ENCODE data around the gene CDCA7.
"Not testable (repeated sequence)": the region's sequence is repeated elsewhere in the genome, so short reads cannot be mapped to it uniquely, and the experiment has no call there.

CDCA7 gene

DNA sequence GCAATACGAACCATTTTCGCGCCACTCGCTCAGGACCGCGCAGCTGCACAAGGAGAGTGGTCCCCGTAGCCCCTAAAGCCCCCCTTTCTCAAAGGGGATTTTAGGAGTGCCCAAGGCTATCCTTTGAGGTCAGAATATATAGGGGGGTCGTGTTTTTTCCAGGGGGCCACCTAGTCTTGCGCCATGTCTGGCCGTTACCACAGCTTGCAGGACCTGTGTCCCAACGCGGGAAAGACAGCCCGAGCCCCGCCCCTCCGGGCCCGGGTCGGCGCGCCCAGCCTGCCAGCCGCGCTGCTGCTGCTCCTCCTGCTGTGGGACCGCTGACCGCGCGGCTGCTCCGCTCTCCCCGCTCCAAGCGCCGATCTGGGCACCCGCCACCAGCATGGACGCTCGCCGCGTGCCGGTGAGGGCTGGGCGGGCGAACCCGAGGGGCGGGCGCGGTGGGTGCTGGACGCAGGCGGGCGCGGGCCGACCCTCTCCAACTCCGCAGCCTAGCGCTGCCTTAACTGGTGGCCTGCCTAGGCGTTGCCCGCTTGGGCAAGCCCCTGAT lies at the start of gene CDCA7:
Gene CDCA7 (plus strand): TSS at position 291 of the 550 bp plus-strand sequence. CDS start 92 bp downstream, at position 383.
- DNase-seq: peak; percentile 77 to 79

DNA sequence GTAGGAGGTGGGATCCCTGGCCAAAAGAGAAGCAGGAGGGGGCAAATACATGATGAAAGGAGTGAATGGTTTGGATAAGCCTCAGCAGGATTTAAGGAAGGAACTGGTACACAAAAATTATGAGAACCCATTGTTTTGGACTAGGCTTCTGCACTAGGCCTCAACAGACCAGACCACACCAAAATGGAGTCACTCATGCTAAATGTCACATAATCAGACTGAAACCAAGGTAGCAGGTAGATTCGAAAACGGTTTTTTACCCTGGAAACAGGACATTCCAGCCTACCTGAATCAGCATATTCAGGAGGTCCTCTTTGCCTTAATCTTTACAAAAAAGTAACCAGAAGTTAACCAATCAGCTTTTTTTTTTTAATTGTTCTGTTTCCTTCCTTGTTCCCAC lies 49.4 kb upstream of the CDCA7 start:
- DNase-seq: no peak

DNA sequence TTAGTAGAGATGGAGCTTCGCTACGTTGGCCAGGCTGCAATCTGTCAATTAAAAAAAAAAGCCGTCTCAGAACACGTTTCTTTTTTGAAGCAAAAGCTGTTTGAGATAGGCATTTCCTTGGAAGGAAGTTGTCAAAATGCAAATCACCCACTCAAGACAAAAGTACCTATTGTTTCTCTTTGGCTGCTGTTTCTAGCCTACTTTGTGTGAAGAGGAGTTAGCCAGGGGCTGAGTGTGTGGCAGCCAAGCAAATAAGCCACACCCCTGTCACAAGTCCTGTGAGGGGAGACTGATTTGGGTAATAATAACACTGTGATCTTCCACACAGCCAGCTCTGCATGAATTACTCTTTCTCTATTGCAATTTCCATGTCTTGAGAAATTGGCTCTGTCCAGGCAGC lies 47.4 kb upstream of the CDCA7 start:
- DNase-seq: no peak

DNA sequence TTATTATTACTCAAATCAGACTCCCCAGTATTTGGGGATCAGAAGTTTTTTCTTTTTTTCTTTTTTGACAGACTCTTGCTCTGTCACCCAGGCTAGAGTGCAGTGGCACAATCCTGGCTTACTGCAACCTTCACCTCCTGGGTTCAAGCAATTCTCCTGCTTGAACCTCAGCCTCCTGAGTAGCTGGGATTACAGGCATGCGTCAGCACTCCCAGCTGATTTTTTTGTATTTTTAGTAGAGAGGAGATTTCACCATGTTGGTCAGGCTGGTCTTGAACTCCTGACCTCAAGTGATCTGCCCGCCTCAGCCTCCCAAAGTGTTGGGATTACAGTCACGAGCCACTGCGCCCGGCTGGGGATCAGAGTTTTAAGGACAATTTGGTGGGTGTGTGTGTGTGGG lies 45.3 kb upstream of the CDCA7 start:
- DNase-seq: not testable (repeated sequence)

DNA sequence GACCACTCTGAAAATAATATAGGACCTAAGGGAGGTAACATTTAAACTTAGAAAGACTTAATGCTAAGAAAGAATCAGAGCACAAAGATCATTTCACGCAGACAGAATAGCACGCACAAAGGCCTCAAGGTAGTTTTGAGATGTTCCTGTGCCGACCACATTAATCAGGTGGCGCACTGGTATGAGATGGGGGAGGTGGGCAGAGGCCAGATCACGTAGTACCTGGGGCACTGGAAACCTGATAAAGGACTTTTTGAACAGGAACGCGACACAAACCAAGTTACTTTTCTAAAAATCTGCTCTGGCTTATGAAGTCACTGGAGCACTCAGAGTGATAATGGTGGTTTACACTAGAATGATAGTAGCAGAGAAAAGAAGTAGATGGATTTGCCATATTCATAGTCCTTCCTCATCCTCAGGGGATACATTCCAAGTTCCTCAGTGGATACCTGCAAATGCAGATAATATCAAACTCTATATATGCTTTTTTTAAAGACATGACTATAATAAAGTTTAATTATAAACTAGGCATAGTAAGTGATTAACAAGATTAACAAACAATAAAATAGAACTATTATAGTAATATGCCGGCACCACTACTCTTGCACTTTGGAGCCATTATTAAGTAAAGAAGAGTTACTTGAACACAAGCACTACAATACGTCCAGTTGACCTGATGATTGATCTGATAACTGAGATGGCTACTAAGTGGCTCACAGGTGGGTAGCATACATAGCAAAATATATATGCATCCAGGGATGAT lies 42.6 kb upstream of the CDCA7 start:
- no peak for DNase-seq

DNA sequence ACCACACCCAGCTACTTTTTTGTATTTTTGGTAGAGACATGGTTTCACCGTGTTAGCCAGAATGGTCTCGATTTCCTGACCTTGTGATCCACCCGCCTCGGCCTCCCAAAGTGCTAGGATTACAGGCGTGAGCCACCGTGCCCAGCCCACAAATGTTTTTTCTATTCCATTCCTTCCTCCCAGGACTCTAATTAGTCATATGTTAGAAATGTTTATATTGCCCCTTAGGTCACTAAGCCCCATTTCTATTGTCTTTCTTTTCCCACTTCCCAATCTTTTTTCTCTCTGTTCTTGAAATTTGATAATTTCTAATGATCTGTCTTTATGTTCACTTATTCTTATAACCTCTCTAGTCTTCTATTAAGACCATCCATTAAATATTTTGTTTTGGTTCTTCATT lies 31.3 kb upstream of the CDCA7 start:
- no peak for DNase-seq

DNA sequence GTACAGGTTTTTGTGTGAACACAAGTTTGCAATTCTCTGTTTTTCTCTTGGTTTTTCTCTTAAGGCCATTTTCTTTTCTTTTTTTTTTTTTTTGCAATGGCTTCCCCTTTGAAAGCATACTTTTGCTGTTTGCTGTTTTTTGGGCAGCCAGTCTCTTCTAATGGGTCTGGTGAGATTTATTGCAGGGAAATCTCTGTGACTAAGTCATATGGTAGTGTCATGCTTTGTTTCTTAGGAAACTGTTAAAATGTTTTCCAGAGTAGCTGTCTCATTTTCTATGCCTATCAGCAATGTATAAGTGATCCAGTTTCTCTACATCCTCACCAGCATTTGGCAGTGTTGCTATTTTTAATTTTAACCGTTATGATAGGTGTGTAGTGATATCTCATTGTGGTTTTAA lies 27.9 kb upstream of the CDCA7 start:
- DNase-seq: no peak

DNA sequence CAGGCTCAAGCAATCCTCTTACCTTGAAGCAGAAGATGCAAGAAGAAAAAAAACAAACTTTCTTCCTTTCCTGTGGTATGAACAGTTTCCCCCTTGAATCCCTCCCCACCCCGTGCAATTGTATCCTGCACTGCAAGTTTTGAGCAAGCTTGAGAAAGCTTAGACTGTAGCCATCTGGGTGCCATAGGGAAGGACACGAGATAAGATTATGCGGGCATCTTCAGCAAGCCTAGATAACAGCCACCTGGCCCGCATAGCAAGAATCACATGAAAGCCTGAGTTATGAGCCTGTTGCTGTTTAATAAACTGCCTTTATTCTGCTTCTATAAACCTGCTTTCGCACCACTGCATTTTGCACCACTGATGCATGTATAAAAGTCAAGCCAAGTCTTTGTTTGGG lies 27.3 kb upstream of the CDCA7 start:
- DNase-seq: no peak

DNA sequence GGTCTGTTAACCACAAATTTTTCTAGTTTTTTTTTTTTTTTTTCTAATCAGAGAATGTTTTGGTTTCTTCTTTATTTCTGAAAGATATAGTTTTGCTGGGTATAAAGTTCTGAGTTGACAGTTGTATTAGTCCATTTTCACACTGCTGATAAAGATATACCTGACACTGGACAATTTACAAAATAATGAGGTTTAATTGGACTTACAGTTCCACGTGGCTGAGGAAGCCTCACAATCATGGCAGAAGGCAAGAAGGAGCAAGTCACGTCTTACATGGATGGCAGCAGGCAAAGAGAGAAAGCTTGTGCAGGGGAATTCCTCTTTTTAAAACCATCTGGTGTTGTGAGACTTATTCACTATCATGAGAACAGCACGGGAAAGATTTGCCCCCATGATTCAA lies 21.7 kb upstream of the CDCA7 start:
- DNase-seq: not testable (repeated sequence)

DNA sequence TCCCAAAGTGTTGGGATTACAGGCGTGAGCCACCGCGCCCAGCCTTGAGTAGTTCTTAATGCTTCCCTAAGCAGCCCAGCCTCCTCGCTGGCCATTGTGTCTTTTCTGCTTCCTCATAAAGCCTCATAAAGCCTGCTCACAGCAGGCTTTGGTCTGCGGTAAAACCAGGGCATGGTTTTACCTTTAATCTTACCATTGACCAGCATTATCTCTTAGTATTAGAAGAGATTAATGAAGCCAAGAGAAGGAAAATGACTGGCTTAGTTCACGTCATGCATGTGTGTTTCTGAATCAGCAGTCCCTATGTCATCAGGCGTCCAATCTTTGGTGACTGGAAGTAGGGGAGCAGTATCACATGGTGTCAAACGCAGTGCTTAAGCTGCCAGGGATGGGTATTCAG lies 14.9 kb upstream of the CDCA7 start:
- no peak for DNase-seq

DNA sequence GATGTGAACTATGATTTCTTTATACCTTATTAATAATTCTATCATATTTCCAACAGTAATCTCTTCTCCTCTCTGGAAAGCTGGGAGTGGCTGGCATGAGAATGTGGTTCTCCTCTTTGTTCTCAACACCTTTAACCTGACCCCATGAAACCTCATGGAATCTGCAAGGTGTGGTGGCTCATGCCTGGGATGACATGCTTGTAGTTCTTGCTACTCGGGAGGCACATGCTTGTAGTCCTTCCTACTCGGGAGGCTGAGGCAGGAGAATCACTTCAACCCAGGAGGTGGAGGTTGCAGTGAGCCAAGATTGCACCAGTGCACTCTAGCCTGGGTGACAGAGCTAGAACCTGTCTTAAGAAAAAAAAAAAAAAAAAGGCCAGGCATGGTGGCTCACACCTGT lies 10.8 kb upstream of the CDCA7 start:
- DNase-seq: no peak

DNA sequence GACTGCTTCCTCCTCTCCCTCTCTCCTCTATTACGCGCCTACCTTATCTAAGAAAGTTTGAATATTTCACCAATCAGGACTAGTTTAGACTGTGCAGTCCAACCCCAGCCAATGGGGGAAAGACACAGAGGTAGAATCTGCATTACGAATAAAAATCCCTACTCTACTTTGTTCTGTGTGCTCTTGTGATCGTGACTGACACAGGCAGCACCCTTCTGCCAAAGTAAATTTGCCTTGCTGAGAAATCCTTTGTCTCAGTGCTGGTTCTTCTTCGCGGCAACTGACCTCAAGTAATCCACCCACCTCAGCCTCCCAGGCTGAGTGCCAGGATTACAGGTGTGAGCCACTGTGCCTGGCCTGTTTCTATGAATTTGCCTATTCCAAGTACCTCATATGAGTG lies 8.6 kb upstream of the CDCA7 start:
- no peak for DNase-seq

DNA sequence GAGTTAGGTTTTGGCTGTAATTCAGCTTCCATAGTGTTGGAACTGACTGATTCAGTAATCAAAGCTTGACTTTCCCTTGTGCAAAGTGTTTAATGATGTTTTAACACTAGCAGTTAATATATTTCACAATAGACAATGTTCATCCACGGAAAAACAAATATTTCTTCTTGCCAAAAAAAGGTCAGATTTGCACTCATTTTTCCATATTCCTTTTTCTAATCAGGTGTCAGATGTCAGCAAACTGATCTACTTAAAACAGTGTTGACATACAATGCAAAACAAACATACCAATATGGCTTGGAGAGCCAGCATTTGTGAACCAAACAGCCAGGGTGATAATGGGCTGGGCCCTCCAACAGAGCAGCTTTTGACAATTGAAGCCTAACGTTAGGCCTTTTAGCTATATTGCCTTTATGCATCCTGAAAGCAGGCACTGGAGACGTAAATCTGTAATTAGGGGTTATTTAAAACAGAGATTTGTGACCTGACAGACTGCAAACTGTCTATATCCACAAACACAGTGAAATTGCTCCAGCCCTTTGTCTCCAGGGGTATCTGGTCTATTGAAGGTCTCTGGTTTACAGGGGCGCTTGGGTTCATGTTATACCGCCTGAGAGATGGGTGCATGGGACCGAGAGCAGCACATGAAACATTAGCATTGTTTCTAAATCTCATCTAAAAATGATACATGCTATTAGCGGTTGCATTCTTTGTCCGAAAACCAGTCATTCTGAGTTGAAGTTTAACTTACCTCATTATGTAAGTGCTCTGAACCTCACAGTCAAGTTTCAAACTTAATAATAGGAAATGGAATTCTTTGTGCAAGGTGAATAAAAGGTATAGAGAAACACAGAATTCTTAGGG lies 7.1 kb upstream of the CDCA7 start:
- DNase-seq: no peak

DNA sequence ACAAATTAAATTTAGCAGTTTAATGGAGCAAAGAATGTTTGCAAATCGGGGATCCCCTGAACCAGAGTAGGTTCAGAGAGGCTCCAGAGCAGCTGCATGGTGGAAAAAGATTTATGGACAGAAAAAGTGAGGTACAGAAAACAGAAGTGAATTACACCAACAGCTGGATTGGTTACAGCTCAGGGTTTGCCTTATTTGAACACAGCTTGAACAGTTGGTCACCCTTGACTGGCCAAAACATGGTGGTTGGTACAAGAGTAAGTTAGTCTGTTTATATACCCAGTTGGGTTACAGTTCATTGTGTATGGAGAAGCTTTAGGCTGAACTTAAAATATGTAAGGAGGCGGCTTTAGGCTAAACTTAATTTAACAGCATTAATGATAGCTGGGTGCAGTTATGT lies 5.4 kb upstream of the CDCA7 start:
- no peak for DNase-seq

DNA sequence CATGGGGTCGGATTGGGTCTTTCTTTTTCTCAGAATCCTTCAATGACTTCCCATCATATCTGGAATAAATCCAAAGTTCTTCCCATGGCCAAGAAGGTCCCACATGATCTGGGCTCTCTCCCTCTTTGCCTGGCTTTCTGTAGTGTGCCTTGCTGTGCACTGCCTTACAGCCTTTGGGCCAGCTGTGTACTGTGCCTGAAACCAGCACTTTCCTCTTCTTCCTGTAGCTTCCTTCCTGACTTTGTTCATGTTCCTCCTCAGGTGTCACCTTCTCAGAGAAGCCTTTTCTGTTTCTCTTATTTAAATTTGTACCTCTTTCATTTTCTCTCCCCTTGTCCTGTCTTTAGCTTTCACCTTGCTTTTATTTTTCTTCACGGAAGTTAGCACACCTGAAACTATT lies 4.3 kb upstream of the CDCA7 start:
- DNase-seq: no peak

DNA sequence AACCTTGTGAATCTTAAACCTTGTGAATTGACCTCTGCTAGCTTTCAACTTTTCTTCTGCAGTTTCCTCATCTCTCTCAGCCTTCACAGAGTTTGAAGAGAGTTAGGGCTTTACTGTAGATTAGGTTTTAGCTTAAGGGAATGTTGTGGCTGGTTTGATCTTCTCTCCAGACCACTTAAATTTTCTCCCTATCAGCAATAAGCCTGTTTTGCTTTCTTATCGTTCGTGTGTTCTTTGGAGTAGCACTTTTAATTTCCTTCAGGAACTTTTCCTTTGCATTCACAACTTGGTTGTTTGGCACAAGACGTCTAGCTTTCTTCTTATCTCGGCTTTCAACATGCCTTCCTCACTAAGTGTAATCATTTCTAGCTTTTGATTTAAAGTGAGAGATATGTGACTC lies 2.8 kb upstream of the CDCA7 start:
- DNase-seq: no peak

DNA sequence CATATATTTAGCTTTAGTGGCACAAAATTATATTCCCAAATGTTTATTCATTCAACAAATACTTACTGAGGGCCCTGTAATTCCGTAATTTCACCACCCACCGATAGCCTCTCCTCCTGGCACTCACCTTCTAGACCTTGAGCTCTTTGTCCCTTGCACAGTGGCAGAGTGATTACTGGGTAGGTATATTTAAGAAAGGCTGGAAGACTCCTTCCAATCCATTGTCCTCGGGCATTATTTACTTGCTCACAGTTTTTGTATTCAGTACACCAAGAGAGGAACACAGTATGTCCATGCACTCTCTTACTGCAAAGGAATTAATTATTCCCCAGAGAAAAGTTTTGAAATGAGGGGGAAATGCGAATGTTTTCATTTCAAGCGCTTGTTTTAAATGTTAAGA lies 1.1 kb upstream of the CDCA7 start:
- DNase-seq: no peak

DNA sequence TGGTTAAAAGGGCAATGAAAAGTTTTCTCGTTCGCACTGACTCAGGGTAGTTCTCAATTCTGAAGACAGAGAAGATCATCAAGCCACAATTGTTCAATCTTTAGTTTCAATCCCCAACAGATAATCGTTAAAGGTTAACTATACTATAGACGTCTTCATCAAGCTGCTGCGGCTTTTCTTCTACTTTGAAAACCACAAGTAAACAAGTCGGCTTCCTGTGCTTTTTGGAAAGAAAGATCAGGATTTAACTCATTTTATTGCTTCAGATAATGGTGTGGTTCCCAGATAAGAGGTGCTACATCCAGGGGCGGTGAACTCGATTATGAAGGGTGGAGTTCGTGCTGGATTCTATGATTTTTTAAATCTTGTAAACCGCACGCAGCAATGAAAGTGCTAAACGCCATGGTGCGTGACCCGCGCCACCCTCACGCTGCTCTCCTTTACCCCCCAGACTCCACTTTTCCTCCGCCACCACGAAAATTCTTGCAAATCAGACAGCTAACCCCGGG lies 545 bp upstream of the CDCA7 start:
- no peak for DNase-seq

DNA sequence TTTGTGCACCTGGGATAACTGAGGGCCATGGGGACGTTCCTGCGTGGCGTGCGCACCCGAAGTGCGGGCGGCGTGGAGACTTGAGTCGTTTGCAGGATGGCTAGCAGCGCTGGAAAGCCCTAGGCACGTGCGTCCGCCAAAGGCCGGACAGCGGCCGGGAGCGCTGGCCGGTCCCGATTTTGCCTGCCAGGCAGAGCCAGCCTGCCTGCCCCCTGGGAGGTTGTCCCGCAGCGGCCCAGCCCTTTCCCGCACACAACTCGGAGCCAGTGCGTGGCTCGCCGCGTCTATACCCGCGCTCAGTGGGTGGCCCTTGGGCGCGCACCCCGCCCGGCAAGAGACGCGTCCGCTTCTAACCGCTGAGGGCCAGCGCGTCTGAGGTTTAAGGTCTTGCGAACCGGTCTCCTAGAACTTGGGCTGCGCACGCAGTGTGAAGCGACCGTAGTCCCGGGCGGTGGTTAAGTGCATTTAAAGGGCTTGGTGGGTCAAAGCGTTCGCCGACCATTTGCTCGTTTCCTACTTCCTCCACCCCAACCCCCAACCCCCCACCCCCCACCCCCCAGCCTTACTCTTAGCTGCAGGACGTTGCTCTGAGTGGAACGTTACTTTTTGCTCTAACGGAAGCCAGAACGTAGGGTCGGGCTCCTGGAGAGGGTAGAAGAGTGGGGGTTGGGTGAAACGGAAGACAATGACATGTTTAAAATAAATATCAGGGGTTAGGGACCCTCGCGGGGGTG lies 627 bp downstream of the CDCA7 start:
- peak; percentile 47 to 57 for DNase-seq

DNA sequence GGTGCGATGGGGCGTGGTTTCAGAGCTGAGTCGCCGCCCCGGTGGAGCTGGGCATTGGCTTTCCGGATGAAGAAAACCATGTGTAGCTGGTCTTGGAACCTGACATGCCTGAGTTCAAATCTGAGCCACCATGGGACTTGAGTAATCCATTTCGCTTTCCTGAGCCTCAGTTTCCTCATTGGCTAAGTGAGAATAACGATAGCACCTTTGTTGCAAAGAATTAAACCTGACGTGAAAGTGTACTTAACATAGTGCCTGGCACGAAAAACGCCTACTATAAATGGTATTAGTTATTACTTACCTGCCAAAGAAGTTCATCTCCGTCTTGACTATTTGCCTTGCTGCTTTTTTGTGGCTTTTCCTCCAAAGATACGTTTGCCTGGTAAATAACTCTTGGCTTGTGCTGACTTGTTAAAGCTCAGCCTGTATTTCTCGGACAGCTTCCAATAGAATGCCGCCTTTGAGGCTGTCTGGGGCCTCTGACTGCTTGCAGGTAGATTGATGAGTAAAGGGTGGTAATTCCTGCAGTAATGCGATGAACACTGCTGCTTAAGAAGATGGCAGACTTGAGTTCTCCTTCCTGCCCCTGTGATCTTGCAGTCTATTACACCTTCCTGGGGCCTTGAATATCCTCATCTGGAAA lies 1.3 kb downstream of the CDCA7 start:
- peak in 1 of 2 experiments; percentile 57 for DNase-seq

DNA sequence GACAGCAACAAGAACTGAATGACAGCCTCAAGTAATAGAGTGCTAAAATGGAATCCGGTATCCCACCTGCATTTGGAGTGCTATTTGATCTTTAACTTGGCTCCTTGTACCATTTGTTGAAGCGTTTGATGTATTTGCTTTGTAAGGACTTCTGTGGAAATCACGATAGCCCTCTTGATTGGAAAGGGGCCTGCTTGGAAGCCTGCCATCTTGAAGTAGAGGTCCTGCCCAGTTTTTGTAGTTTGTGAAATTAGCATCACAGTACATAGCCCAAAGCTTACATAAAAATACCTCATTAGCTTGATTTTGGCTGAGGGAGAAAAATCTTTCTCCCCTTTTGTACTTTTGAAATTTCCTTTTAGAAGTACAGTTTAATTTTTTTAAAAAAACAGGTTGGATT lies 2.7 kb downstream of the CDCA7 start:
- peak in 1 of 2 experiments; percentile 1 for DNase-seq

DNA sequence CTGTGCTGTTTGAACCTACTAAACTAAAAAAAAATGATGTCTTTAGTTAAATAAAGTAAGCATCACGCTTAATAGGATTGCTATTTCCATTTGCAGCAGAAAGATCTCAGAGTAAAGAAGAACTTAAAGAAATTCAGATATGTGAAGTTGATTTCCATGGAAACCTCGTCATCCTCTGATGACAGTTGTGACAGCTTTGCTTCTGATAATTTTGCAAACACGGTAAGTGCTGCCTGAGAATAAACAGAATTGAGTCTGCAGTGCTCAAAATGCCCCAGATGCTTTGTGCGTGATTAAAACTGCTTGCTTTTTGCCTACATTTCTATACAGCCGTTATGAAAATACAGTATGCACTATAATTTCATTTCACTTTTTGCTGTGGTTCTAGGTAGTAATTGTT lies 3.9 kb downstream of the CDCA7 start:
- DNase-seq: peak in 1 of 2 experiments; percentile 10

DNA sequence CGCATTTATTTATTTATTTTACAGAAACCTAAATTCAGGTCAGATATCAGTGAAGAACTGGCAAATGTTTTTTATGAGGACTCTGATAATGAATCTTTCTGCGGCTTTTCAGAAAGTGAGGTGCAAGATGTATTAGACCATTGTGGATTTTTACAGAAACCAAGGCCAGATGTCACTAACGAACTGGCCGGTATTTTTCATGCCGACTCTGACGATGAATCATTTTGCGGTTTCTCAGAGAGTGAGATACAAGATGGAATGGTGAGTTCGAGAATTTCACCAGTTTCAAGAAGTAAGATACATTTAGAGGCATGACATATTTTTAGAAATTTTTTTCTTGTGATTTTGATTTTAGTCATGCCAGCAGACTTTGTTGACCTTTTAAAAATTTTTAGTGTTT lies 4.6 kb downstream of the CDCA7 start:
- peak; percentile 70 to 74 for DNase-seq
